GM19372 (cell line): ENCODE measurements around the gene C19orf38.
"Not testable (repeated sequence)": the region's sequence is repeated elsewhere in the genome, so short reads cannot be mapped to it uniquely, and the experiment has no call there.

Source experiments
- ATAC-seq: cut with Tn5 transposase; IDR thresholded peaks from one replicate; pipeline ENCODE4 v1.9.1; 2021; ENCODE audit warnings: mild to moderate bottlenecking, low read depth, moderate library complexity; ENCODE audit not compliant: unreplicated experiment

Gene C19orf38

DNA sequence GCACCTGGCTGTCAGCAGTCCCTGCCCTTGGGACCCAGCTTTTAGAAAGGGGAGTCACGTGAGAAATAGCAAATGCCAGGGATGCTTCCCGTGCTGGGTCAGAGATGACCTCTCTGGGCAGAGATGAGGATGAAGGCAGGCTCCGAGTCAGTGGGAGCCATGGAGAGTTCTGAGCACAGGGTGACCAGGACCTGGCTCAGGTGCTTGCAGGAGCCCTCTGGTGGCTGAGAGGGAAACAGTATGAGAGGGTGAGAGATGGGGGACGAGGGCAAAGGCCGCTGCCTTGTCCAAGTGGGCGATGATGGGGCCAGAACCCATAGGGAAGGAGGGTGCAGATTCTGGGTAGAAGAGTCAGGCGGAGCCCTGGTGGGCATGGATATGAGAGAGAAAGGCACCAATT is 28.0 kb upstream of the C19orf38 start:
- no peak for ATAC-seq

DNA sequence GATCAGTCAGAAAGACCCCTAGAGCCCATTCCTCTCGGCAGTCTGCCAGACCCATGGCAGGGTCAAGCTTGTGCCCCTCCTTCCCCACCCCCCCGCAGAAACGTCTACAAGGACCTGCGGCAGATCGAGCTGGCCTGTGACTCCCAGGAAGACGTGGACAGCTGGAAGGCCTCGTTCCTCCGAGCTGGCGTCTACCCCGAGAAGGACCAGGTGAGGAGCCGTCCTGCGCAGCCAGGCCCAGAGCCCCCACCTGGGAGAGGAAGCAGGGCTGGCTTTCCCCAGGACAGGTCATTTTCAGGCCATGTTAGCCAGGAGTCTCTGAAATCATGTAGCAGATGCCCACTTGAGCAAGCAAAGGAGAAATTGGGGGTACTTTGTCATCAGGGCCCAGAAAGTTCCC is 24.5 kb upstream of the C19orf38 start:
- no peak for ATAC-seq

DNA sequence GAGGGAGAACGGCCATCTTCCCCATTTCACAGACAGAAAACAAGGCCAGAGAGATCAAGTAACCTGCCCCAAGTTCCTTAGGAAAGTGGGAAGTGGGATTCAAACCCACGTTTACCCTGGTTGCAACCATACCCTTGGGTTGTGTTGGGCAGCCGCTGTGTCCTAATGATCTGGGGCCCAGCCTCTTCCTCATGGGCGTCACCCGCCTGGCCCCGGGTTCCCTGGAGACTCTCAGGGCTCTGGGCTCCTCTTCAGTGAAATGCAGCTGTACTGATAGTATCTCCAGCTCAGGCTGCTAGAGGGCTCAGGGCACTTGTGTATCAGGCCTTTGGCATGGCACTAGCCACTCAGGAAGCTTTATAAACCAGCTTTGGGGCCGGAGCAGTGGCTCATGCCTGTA is 22.0 kb upstream of the C19orf38 start:
- ATAC-seq = no peak

DNA sequence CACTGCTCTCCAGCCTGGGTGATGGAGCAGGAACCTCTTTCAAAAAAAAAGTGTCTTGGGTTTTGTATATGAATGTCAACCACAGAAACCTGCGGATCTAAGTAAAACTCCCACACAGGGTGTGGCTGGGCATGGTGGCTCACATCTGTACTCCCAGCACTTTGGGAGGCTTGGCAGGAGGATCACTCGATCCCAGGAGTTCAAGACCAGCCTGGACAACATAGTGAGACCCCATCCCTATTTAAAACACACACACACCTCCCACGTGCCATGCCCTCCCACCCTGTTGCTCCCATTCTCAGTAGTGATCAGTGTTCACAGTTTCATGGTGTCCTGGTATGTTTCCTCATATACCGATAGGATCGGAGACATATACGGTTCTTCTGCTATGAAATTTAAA is 21.4 kb upstream of the C19orf38 start:
- ATAC-seq = no peak

DNA sequence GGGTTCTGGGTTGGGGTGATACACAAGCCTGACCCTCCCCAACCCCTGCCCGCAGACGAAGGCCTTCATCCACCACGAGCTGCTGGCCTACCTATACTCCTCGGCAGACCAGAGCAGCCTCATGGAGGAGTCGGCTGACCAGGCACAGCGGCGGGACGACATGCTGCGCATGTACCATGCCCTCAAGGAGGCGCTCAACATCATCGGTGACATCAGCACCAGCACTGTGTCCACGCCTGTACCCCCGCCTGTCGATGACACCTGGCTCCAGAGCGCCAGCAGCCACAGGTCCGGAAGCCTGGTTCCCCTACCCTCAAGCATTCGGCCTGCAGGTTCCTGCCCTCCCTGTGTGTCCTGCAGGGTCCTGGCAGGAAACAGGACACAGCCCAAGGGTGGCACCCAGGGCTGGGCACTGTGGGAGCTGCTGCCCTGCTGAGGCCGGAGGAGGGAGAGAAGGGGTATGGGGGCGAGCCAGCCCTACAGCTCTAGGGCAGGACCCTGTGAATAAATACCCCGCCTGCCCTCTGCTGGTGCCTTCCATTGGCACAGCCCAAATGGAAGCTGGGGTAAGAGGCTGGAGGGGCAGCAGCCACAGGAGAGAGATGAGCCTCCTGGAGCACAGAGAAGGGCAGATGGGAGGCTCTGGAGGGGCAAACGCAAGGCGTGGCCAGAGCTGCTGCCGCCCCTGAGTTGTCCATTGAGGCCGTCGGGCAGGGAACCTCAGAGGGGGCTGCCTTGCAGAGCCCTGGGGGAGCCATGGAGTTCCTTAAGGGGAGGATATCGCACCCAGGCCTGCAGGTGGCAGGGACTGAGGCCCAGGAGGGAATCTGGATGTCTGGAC is 19.0 kb upstream of the C19orf38 start:
- ATAC-seq = no peak

DNA sequence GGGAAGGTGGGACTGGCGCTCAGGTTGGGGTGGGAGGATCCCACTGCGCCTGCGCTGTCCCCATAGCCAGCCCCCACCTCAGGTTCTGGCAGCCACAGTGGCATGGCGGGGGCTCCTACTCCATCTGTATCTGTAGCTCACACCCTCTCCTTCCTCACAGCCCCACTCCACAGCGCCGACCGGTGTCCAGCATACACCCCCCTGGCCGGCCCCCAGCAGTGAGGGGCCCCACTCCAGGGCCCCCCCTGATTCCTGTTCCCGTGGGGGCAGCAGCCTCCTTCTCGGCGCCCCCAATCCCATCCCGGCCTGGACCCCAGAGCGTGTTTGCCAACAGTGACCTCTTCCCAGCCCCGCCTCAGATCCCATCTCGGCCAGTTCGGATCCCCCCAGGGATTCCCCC is 18.2 kb upstream of the C19orf38 start:
- ATAC-seq = no peak

DNA sequence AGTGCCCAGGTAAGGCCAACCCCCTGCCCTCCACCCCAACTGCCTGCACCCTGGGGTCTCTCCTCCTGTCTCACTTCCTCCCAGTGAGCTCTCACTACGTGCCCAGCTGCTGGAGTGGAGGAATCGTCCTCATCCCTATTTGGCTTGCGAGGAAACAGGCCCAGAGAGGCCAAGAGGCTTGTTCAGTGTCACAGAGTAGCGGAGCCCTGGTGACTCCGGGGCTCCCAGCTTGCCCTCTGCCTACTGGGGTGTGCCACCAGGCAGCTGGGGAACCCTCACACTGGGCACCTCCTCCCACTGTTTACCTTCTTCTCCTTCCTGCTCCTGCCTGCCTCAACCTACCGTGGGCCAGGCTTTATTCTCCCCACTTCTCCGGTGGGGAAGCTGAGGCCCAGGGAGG is 17.8 kb upstream of the C19orf38 start:
- ATAC-seq = no peak

DNA sequence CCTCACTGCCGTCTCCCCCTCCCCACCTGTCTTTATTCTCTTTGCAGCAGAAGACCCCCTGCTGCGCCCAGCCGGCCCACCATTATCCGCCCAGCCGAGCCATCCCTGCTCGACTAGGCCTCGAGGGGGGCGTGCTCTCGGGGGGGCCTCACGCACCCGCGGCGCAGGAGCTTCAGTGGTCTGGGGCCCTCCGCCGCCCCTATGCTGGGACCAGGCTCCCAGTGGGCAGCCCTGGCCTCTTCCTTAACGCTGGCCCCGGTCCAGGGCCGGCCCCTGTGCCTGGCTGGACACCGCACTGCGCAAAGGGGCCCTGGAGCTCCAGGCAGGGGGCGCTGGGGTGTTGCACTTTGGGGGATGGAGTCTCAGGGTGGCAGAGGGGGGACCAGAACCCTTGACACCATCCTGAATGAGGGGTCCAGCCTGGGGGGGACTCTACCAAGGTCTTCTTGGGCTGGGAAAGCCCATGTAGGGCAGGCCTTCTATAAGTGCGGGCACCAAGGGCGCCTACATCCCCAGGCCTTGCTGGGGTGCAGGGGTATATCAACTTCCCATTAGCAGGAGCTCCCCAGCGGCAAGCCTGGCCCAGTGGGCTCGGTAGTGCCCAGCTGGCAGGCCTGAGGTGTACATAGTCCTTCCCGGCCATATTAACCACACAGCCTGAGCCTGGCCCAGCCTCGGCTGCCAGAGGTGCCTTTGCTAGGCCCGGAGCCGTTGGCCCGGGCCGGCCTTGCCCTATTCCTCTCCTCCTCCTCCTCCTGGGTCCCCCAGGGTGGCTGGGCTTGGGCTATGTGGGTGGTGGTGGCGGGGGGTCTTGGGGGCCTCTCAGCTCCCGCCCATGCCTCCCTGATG is 17.1 kb upstream of the C19orf38 start:
- ATAC-seq = no peak

DNA sequence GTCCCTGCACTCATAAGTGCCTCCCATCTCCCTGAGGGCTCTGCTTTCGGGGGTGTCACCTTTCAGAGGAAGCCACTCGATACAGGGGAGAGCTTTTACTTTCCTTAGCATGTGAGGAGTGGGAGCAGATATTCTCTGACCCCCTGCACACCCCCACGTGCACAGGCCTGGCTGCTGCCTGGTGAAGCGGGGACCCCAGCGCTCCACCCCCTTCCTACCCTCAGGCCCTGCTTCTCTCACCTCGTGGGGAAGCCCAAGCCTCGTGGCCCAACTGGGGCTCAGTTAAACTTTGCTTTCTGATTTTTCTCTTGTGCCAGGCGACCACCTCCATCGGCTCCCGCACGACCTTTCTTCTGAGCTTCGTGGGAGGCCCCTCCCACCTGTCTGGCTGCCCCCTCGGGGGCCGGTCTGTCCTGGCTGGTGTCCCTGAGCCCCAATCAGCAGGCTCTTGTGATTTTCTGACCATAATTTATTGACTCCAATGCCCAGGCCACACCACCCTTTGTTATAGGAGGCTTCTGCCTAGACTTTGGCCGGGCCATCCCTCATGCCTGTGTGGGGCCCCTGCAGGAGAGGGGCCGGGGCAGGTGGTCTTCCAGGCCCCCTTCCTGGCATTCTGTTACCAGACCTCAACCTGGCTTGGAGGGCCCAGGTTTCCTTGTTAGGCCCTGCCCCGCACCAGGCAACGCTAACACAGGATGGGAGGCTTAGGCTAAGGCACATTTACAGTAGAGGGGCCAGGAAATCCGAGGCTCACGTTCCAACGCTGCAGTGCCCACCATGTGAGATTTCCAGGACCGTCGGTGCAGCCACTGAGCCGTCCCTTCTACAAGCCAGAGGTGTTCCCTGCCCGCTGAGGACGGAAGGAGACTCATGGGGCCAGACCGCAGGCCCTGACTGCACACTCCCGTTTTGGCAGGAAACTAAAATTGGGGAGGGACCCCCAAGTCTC is 16.0 kb upstream of the C19orf38 start:
- ATAC-seq = no peak

DNA sequence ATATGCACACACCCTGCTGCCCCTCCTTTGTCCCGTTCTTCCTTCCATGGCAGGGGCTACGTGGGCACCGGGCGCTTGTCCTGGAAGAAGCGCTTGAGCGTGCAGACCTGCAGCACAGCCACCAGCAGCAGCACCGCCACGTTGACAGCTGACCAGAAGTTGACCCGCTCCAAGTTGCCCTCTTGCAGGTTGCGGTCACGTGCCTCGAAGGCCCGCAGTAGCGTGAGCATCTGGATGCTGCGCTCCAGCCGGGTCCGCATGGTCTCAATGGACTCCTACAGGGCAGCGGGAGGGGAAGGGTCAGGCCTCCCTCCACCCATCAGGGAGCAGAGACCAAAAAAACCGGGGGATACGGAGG is 15.3 kb upstream of the C19orf38 start:
- ATAC-seq = no peak

DNA sequence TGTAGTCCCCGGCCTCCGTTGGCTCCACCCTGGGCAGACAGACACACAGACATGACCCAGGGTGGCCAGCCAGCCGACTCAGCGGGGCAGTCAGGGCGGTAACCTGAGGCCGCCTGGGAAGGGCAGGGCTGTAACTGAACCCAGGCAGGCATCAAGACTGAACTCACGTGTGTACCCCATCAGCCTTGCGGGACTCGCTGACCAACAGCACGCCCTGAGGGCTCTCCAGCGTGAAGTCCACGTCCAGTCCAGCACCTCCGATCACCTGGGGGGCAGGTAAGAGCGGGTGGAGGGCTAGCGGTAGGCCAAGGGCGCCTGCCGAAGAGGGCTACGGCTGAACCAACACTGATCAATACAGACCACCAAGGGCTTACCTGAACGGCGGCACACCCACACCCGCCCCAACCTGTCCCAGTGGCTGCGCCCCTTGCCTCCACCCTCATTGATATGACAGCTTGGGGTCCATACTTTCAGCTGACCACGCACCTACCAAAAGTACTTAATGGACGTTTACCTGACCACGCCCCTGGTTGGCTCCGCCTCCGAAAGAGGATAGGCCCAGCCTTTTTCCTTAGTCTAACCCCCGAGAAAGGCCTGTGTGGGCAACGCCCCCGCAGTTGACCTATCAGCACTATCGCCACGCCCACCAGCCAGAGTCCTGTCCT is 13.0 kb upstream of the C19orf38 start:
- ATAC-seq = no peak

DNA sequence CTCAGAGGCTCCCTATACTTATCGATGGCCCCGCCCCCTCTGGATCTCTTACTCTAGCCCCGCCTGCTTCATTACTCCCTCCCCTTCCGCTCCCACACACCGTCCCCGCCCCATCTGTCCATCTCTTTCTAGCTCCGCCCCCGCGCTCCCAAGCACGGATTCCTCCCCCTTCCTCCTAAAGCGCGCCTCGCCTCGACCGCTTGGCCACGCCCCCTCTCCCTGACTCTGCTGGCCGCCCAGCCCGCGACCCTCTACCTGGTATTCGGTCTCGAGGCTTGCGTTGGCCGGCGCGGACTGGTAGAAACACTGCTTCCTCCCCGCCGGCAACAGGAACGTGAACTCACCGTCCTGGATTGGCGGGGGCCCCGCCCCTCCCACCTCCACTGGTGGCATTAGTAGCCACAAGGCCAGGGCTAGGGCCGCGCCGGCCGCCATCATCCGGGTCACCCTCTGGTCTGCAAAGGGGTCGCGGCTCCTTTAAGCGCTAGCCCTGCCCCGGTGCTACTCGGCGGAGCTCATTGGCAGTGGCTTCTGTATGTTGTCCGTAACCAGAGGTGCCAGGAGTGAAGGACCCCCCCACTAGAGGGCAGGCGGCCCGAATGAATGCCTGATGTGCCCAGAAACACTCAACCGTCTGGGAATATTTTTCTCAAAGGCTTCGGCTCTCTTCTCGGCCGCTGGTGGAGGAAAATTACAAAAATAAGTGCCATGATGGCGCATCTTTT is 12.3 kb upstream of the C19orf38 start, which contains the start of gene TMED1:
Gene TMED1 (minus strand): TSS at position 459 of the 725 bp plus-strand sequence. CDS start 21 bp downstream, at position 438.
- ATAC-seq = peak; percentile 74

DNA sequence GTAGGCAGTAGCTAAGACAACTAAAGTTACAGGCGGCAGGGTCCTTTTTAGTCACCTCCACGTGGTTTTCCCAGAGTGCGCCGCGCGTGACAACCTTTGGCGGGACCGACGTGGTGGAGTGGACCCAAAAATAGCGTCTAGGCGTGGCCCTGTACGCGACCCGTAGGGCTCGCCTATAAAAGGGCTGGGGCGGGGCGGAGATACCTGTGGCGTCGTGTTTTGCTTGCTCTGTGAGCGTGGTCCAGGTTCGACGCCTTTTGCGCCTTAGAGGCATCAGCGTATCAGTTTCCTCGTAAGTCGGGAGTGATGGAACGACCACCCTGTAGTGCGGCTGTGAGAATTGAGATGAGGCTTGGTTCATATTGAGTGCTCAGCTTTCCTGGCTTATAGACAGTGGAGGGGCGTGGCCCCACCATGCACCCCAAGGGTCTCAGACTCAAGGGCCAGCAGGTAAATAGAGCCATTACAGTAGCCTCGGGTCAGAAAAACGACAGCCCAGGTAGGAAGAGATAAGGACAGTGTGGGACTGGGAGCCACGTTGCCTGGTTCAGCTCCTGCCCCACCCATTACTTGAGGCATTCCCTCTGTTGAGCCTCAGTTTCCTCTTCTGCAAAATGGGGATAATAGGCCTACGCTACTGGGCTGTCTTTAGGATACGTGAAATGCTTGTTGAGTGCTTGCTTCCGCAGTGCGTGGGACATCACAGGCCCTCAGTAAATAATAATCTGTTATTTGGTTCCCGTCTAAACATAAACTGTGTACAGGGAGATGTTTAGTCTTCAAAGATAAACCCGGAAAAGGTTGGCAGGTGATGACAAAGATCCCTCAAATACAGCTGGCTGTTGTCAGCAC is 11.5 kb upstream of the C19orf38 start:
- ATAC-seq = no peak

DNA sequence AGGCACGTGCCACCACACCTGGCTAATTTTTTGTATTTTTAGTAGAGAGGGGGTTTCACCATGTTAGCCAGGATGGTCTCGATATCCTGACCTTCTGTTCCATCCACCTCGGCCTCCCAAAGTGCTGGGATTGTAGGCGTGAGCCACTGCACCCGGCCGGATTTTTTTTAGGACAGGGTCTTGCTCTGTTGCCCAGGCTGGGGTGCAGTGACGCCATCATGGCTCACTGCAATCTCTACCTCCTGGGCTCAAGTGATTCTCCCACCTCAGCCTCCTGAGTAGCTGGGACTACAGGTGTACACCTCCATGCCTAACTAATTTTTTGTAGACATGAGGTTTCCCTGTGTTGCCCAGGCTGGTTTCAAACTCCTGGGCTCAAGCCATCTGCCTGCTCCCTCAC is 10.6 kb upstream of the C19orf38 start:
- ATAC-seq = not testable (repeated sequence)

DNA sequence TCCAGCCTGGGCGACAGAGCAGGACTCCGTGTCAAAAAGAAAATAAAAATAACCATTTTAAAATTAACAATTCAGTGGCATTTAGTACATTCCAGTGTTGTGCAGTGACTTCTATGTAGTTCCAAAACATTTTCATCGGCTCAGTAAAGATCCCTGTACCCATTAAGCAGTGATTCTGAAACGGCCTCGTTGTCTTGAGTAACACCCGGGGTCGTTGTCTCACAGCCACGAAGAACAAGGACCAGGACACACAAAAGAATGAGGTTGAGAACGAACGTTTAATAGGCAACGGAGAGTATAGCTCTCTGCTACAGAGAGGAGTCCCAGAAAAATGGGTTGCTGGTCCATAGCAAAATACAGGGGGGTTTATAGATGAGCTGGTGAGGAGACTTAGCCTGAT is 9.8 kb upstream of the C19orf38 start:
- ATAC-seq = no peak

DNA sequence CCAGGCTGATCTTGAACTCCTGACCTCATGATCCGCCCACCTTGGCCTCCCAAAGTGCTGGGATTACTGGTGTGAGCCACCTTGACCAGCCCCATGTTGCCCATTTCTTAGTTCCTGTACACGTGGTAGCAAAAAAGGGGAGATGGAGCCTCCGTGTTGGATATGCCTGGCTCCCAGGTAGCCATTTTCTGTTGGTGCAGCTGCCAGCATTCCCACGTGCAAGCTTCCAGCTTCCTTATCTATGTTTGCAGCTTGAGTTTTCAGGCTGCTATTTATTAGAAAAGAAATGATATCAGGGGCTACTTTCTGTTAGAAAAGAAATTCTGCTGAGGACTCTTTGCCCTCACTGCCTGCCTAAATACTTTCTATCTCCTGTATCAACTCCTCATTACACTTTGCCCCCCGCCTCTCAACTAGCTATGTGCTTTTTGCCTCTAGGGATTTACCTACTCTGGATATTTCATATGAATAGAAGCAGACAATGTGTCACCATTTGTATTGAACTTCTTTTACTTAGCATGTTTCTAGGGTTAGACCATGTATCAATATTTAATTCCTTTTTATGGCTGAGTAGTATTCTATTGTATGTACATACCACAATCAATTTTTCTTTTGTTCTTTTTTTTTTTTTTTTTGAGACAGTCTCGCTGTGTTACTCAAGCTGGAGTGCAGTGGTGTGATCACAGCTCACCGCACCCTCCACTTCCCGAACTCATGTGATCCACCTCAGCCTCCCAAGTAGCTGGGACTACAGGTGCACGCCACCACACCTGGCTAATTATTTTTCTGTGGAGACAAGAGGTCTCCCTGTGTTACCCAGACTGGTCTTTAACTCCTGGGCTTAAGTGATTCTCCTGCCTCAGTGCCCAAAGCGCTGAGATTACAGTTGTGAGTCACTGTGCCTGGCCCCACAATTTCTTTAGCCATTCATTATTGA is 8.8 kb upstream of the C19orf38 start:
- ATAC-seq = no peak

DNA sequence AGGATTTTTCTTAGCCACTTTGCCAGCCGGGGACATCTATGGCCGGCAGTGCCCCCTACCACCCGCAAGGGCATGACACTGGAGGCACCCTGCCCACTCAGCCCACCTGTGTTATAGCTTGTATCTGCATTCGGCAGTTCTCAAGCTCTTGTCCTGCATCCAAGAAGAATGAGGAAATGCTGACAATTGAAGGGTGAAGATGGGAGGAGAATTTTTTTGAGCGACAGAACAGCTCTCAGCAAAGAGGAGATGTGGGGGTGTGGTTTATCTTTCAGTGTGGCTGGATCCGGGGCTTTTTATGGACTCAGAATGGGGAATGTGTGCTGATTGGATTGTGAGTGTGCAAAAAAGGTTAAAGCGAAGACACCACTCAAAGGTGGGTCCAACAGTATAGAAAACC is 5.4 kb upstream of the C19orf38 start:
- ATAC-seq = no peak
